OCI-LY3 (cell line): ENCODE data around the gene OTOG.

Experiments
- H2AFZ ChIP-seq: fragments of 200-600, 300-600 bp; shearing (Covaris generic); 2 replicates; pipeline ENCODE4 v1.6.0; 2014; ENCODE audit warnings: antibody characterized with exemption, low read depth, low read length
- H3K27ac ChIP-seq: fragments of 200-600, 300-600 bp; sonication (generic); 2 replicates; pipeline ENCODE4 v1.5.1; 2014; ENCODE audit warnings: mild to moderate bottlenecking, low read length, moderate library complexity, mixed read lengths
- H3K27me3 ChIP-seq: fragments of 200-600, 300-600 bp; sonication (generic); 2 replicates; pipeline ENCODE4 v1.6.1; 2014; ENCODE audit warnings: low read depth, low read length, mixed read lengths
- H3K36me3 ChIP-seq: fragments of 200-600, 300-600 bp; sonication (generic); replicated peaks from 2 replicates; pipeline ENCODE3; 2014; ENCODE audit warnings: low read depth, low read length, mixed read lengths
- H3K4me1 ChIP-seq: fragments of 300-600, 200-600 bp; sonication (generic); 2 replicates; pipeline ENCODE4 v1.6.1; 2014; ENCODE audit warnings: low read length, mixed read lengths
- H3K4me2 ChIP-seq: fragments of 200-600, 300-600 bp; sonication (generic); 2 replicates; pipeline ENCODE4 v1.6.1; 2014; ENCODE audit warnings: low read length, mixed read lengths
- H3K4me3 ChIP-seq: fragments of 300-600, 200-600 bp; sonication (generic); 2 replicates; pipeline ENCODE4 v1.5.1; 2014; ENCODE audit warnings: antibody characterized with exemption, mild to moderate bottlenecking, low read length, moderate library complexity
- H3K79me2 ChIP-seq: fragments of 300-600, 200-600 bp; shearing (Covaris generic); 2 replicates; pipeline ENCODE4 v1.6.1; 2014; ENCODE audit warnings: mild to moderate bottlenecking, low read length, mixed read lengths
- H3K9ac ChIP-seq: fragments of 300-600, 200-600 bp; shearing (Covaris generic); 2 replicates; pipeline ENCODE4 v1.6.0; 2014; ENCODE audit warnings: mild to moderate bottlenecking, low read length, moderate library complexity
- H3K9me3 ChIP-seq: fragments of 200-600, 300-600 bp; shearing (Covaris generic); 2 replicates; pipeline ENCODE4 v1.6.1; 2014; ENCODE audit warnings: low read length, mixed read lengths; ENCODE audit not compliant: insufficient read depth
- H4K20me1 ChIP-seq: fragments of 200-600, 300-600 bp; sonication (generic); 2 replicates; pipeline ENCODE4 v1.6.1; 2016; ENCODE audit warnings: low read length, mixed read lengths; ENCODE audit not compliant: insufficient read depth
- CTCF ChIP-seq: fragments of 200-600, 300-600 bp; sonication (generic); IDR thresholded peaks from 2 replicates; pipeline ENCODE4 v1.5.1; 2014; ENCODE audit warnings: antibody characterized with exemption, low read length, low read depth
- EZH2phosphoT487 ChIP-seq: fragments of 200-600 bp; shearing (Covaris generic); IDR thresholded peaks from 2 replicates; pipeline ENCODE4 v1.6.1; 2018; ENCODE audit warnings: antibody characterized with exemption, mixed run types, low read depth

Gene OTOG

GRCh38 chr11:17610085-17610894 lies 63.2 kb downstream of the OTOG start:
- H3K27me3 ChIP-seq, result peaks cover 12% of the 10 kb centered on the region
- no peak overlapping the region for H3K4me3 ChIP-seq
- no peaks in the 10 kb centered on the region for H3K9me3 ChIP-seq
- no peak overlapping the region for H3K27ac ChIP-seq
- no peaks in the 10 kb centered on the region for H3K79me2 ChIP-seq
- no peak overlapping the region for H3K9ac ChIP-seq
- no peaks in the 10 kb centered on the region for H3K4me1 ChIP-seq
- H3K36me3 ChIP-seq, result no peaks in the 10 kb centered on the region
- H3K4me2 ChIP-seq, result no peak overlapping the region
- TF ChIP-seq EZH2phosphoT487 (no peak), CTCF (no peak)
- no peaks in the 10 kb centered on the region for H4K20me1 ChIP-seq
- no peak overlapping the region for H2AFZ ChIP-seq

- Histone ChIP-seq H3K4me3 (no peak overlapping the region), H3K27ac (no peak overlapping the region), H2AFZ (no peak overlapping the region), H3K9ac (no peak overlapping the region), H3K9me3 (no peaks in the 10 kb centered on the region), H3K36me3 (no peaks in the 10 kb centered on the region), H4K20me1 (no peaks in the 10 kb centered on the region), H3K27me3 (peaks cover 14% of the 10 kb centered on the region), H3K4me2 (no peak overlapping the region), H3K4me1 (no peaks in the 10 kb centered on the region), H3K79me2 (no peaks in the 10 kb centered on the region)
- TF ChIP-seq EZH2phosphoT487 (no peak), CTCF (no peak)
Measured at GRCh38 chr11:17611049-17611448, 64.0 kb downstream of the OTOG start.

- Histone ChIP-seq H2AFZ (no peak overlapping the region), H3K27ac (no peak overlapping the region), H3K9me3 (no peaks in the 10 kb centered on the region), H3K4me1 (no peaks in the 10 kb centered on the region), H3K27me3 (peaks cover 14% of the 10 kb centered on the region), H3K4me2 (no peak overlapping the region), H4K20me1 (no peaks in the 10 kb centered on the region), H3K4me3 (no peak overlapping the region), H3K79me2 (no peaks in the 10 kb centered on the region), H3K36me3 (no peaks in the 10 kb centered on the region), H3K9ac (no peak overlapping the region)
- no peak for TF ChIP-seq CTCF
- no peak for TF ChIP-seq EZH2phosphoT487
Measured at GRCh38 chr11:17611503-17612220, 64.6 kb downstream of the OTOG start.
